ENCODE results near the gene KCNG2. TPM values are rescaled to one million over a fixed set of nuclear protein-coding genes. Genes with fewer than 3 reads are reported as not detected.

KCNG2 gene
- total and polyA plus RNA-seq, 2 of the 4 experiments (the other 2 are of a cell fraction): not detected

DNA sequence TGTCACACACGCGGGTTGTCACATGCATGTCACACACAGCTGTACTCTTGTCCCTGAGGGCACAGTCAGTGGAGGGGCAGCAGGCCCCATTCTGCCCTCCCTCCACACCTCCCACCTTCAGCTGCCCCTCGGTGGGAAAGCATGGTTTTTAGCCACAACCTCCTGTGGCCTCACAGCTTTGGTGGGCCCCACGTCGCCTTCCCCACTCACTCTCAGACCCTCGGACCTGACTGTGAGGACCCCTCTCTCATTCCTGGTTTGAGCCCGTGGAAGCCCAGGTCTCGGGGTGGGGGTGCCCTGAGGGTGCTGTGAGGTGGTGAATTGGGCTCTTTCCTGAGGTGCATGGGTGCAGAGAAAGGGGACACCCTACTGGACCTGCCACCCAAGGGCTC is 19.9 kb downstream of the KCNG2 start:
- Histone ChIP-seq H3K56ac (ENCODE audit: extremely low read depth, insufficient read depth, low read length) (no peak overlapping the region), H3K18ac (ENCODE audit: low read depth, low read length) (no peak overlapping the region), H3K36me3 (ENCODE audit: control insufficient read depth, insufficient read depth, low read length) (no peaks in the 10 kb centered on the region), H2BK5ac (ENCODE audit: low read depth, low read length, poor library complexity, severe bottlenecking) (no peak overlapping the region), H2BK120ac (ENCODE audit: low read depth, low read length) (no peak overlapping the region), H3K27me3 (ENCODE audit: control insufficient read depth, insufficient read depth, low read length) (peaks cover 11% of the 10 kb centered on the region), H2BK20ac (ENCODE audit: low read depth, low read length) (no peak overlapping the region), H4K20me1 (ENCODE audit: insufficient read depth, low read length) (no peaks in the 10 kb centered on the region), H3K9me1 (ENCODE audit: insufficient read depth, low read length) (no peaks in the 10 kb centered on the region; the same call in 1 of the 2 replicates), H3K27ac (ENCODE audit: insufficient read depth, low read length) (no peak overlapping the region), H2AK5ac (ENCODE audit: low read depth, low read length) (no peak overlapping the region; the same call in 1 of the 2 replicates), H3K14ac (replicated peaks; ENCODE audit: low read depth, low read length) (no peak overlapping the region), H3K9ac (ENCODE audit: low read depth, low read length) (no peak overlapping the region), H2BK15ac (ENCODE audit: low read depth, low read length) (no peak overlapping the region), H3K23ac (ENCODE audit: low read depth, low read length) (no peak overlapping the region), H4K8ac (ENCODE audit: low read depth in 2 of 2, low read length in 2 of 2) (no peak overlapping the region), H3K4ac (ENCODE audit: low read depth, low read length) (no peak overlapping the region), H4K5ac (ENCODE audit: low read depth, low read length) (no peak overlapping the region), H2AFZ (replicated peaks; ENCODE audit: low read length, poor library complexity) (peak overlapping the region; percentile 18), H3K4me3 (ENCODE audit: insufficient read depth, low read depth, low read length) (no peak overlapping the region), H2AK9ac (replicated peaks; ENCODE audit: low read depth, low read length, poor library complexity) (peak overlapping the region; percentile 48), H3K9me3 (ENCODE audit: control insufficient read depth, insufficient read depth, low read length) (no peaks in the 10 kb centered on the region), H4K91ac (ENCODE audit: insufficient read depth, low read depth, low read length) (no peak overlapping the region), H3K4me1 (ENCODE audit: control insufficient read depth, insufficient read depth, low read length) (peaks cover 2% of the 10 kb centered on the region; the same call in 1 of the 2 replicates), H3K4me2 (ENCODE audit: low read depth, low read length) (no peak overlapping the region), H3K79me1 (ENCODE audit: low read depth in 1 of 2, low read length in 2 of 2) (no peaks in the 10 kb centered on the region)
- intact Hi-C loops (cut with micrococcal nuclease) (no loop called here), dilution Hi-C loops (cut with HindIII; ENCODE audit: low sequenced_read_pairs, unreplicated experiment) (no loop called here), in situ Hi-C loops (cut with MboI; ENCODE audit: low sequenced_read_pairs) (no loop called here)
- ChIA-PET POLR2A (ENCODE audit: unreplicated experiment) (no interaction called here), CTCF (no interaction called here)
- DNase-seq: no peak
- no peak for TF ChIP-seq MAFK (IDR thresholded peaks at IDR 0.05; ENCODE audit: low read depth, low read length)
- TF ChIP-seq CHD1 (IDR thresholded peaks at IDR 0.05; ENCODE audit: low read depth, low read length): no peak
- TF ChIP-seq, protein P1, sequence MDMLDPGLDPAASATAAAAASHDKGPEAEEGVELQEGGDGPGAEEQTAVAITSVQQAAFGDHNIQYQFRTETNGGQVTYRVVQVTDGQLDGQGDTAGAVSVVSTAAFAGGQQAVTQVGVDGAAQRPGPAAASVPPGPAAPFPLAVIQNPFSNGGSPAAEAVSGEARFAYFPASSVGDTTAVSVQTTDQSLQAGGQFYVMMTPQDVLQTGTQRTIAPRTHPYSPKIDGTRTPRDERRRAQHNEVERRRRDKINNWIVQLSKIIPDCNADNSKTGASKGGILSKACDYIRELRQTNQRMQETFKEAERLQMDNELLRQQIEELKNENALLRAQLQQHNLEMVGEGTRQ (IDR thresholded peaks at IDR 0.05; ENCODE audit: low read depth, low read length): no peak
- TF ChIP-seq, protein P2, sequence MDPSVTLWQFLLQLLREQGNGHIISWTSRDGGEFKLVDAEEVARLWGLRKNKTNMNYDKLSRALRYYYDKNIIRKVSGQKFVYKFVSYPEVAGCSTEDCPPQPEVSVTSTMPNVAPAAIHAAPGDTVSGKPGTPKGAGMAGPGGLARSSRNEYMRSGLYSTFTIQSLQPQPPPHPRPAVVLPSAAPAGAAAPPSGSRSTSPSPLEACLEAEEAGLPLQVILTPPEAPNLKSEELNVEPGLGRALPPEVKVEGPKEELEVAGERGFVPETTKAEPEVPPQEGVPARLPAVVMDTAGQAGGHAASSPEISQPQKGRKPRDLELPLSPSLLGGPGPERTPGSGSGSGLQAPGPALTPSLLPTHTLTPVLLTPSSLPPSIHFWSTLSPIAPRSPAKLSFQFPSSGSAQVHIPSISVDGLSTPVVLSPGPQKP (IDR thresholded peaks at IDR 0.05; ENCODE audit: borderline replicate concordance, low read depth, low read length): no peak
- TF ChIP-seq FOS (IDR thresholded peaks at IDR 0.05; ENCODE audit: low read depth, low read length): no peak
- TF ChIP-seq BHLHE40 (IDR thresholded peaks at IDR 0.05; ENCODE audit: low read depth, low read length): no peak
- TF ChIP-seq NFE2L2 (IDR thresholded peaks at IDR 0.05; ENCODE audit: low read depth, low read length): no peak
- no peak for TF ChIP-seq POLR2A (IDR thresholded peaks at IDR 0.05; ENCODE audit: low read depth, low read length)
- TF ChIP-seq RAD21 (IDR thresholded peaks at IDR 0.05; ENCODE audit: low read length): no peak
- TF ChIP-seq RFX5 (IDR thresholded peaks at IDR 0.05; ENCODE audit: low read depth, low read length): no peak
- no peak for TF ChIP-seq CEBPB (IDR thresholded peaks at IDR 0.05; ENCODE audit: low read depth, low read length)
- no peak for TF ChIP-seq SMC3 (IDR thresholded peaks at IDR 0.05; ENCODE audit: low read depth, low read length)
- TF ChIP-seq RCOR1 (IDR thresholded peaks at IDR 0.05; ENCODE audit: insufficient replicate concordance, low read length): no peak
- TF ChIP-seq MAZ (IDR thresholded peaks at IDR 0.05; ENCODE audit: borderline replicate concordance, low read depth, low read length): no peak
- ATAC-seq (ENCODE audit: low read depth): no peak
- 100% methylated on average over 2 of the region's 8 CpGs; no CpG with 5 or more reads in 1 of the 2 experiments for WGBS, 2 experiments (ENCODE audit: extremely low coverage in 2 of 2, insufficient read length in 1 of 2)
- no TSS peak for BruUV-seq (replicated peaks)

Measured in IMR-90 (cell line).